ENCODE data around the gene SLC26A1.

SLC26A1 gene

GRCh38 chr4:1001561-1002130 is 8.4 kb upstream of the SLC26A1 start:
- TF ChIP-seq POLR2AphosphoS5 (IDR thresholded peaks at IDR 0.05; ENCODE audit: low read depth, low read length) (no peak), REST (IDR thresholded peaks at IDR 0.05; ENCODE audit: insufficient read depth in 1 of 2, low read depth in 2 of 2, low read length in 2 of 2) (no peak), TAF1 (IDR thresholded peaks at IDR 0.05; ENCODE audit: borderline replicate concordance, insufficient read depth, low read length) (no peak), FOXP2 (optimal IDR thresholded peaks at IDR 0.05; ENCODE audit: borderline replicate concordance, extremely low read depth, extremely low read length, insufficient read depth) (no peak), SIN3A (IDR thresholded peaks at IDR 0.05; ENCODE audit: borderline replicate concordance, insufficient read depth, low read length) (no peak)

GRCh38 chr4:1000686-1001260 is 7.6 kb upstream of the SLC26A1 start:
- no peak for TF ChIP-seq TAF1 (IDR thresholded peaks at IDR 0.05; ENCODE audit: borderline replicate concordance, insufficient read depth, low read length)
- TF ChIP-seq REST (IDR thresholded peaks at IDR 0.05; ENCODE audit: insufficient read depth in 1 of 2, low read depth in 2 of 2, low read length in 2 of 2), result no peak
- TF ChIP-seq SIN3A (IDR thresholded peaks at IDR 0.05; ENCODE audit: borderline replicate concordance, insufficient read depth, low read length), result no peak
- no peak for TF ChIP-seq FOXP2 (optimal IDR thresholded peaks at IDR 0.05; ENCODE audit: borderline replicate concordance, extremely low read depth, extremely low read length, insufficient read depth)
- no peak for TF ChIP-seq POLR2AphosphoS5 (IDR thresholded peaks at IDR 0.05; ENCODE audit: low read depth, low read length)

- TF ChIP-seq REST (IDR thresholded peaks at IDR 0.05; ENCODE audit: insufficient read depth in 1 of 2, low read depth in 2 of 2, low read length in 2 of 2), result no peak
- TF ChIP-seq POLR2AphosphoS5 (IDR thresholded peaks at IDR 0.05; ENCODE audit: low read depth, low read length), result no peak
- no peak for TF ChIP-seq TAF1 (IDR thresholded peaks at IDR 0.05; ENCODE audit: borderline replicate concordance, insufficient read depth, low read length)
- no peak for TF ChIP-seq FOXP2 (optimal IDR thresholded peaks at IDR 0.05; ENCODE audit: borderline replicate concordance, extremely low read depth, extremely low read length, insufficient read depth)
- no peak for TF ChIP-seq SIN3A (IDR thresholded peaks at IDR 0.05; ENCODE audit: borderline replicate concordance, insufficient read depth, low read length)
Measured at GRCh38 chr4:999882-1000425, 6.8 kb upstream of the SLC26A1 start.

DNA sequence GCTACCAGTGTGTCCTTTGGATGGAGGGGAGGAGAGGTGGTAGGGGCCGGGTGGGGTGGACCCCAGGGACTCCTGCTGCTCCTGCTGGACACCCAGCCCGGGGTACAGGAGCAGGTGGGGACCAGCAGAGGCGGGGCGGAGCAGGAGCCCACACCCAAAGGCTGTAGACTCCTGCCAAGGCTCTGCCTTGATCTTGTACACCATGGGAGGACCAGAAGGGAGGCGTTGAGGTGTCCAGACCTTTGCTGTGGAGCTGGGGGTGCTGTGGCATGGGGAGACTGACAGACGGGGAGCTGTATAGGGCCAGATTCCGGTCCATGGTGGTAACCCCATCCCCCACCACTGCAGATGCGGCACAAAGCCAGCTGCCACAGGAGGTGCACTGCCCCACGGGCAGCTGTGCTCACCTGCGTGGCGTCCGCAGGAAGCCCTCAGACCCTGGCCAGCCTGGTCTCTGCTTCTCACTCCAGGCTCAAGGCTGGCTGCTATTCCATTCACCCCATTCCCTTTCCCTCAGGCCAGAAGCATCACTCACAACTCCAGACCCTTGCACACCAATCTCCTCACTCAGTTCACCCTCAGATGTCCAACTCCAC is 5.0 kb upstream of the SLC26A1 start:
- TF ChIP-seq SIN3A (IDR thresholded peaks at IDR 0.05; ENCODE audit: borderline replicate concordance, insufficient read depth, low read length) (no peak), TAF1 (IDR thresholded peaks at IDR 0.05; ENCODE audit: borderline replicate concordance, insufficient read depth, low read length) (no peak), FOXP2 (optimal IDR thresholded peaks at IDR 0.05; ENCODE audit: borderline replicate concordance, extremely low read depth, extremely low read length, insufficient read depth) (no peak), POLR2AphosphoS5 (IDR thresholded peaks at IDR 0.05; ENCODE audit: low read depth, low read length) (no peak), REST (IDR thresholded peaks at IDR 0.05; ENCODE audit: insufficient read depth in 1 of 2, low read depth in 2 of 2, low read length in 2 of 2) (no peak)

Data from PFSK-1 (cell line).